Neural progenitor cell (in vitro differentiated cells): Measurements from ENCODE around the gene DLGAP5. TPM values are rescaled to one million over a fixed set of nuclear protein-coding genes. Genes with fewer than 3 reads are reported as not detected.

Experiments
- DNase-seq: peaks from one replicate; pipeline ENCODE4 v3.0.0-alpha.2; 2016; ENCODE audit warnings: low spot score
- H2AFZ ChIP-seq: fragments of 200-600 bp; sonication (generic); replicated peaks from 2 replicates; pipeline ENCODE4 v1.6.1; 2016; ENCODE audit warnings: antibody characterized with exemption
- H3F3A ChIP-seq: fragments of 200-600 bp; sonication (generic); 2 replicates; pipeline ENCODE4 v1.6.1; 2016; ENCODE audit warnings: antibody characterized with exemption, low read depth
- H3K27ac ChIP-seq: fragments of 200-600 bp; sonication (generic); 2 replicates; pipeline ENCODE4 v1.5.1; 2016; ENCODE audit warnings: mild to moderate bottlenecking
- H3K27me3 ChIP-seq: fragments of 200-600 bp; sonication (generic); 2 replicates; pipeline ENCODE4 v1.6.1; 2016; ENCODE audit warnings: mild to moderate bottlenecking, moderate library complexity
- H3K36me3 ChIP-seq: fragments of 200-600 bp; sonication (generic); 2 replicates; pipeline ENCODE4 v1.5.1; 2016
- H3K4me1 ChIP-seq: fragments of 200-600 bp; sonication (generic); 2 replicates; pipeline ENCODE4 v1.6.1; 2016; ENCODE audit warnings: mixed run types
- H3K4me2 ChIP-seq: fragments of 200-600 bp; sonication (generic); 2 replicates; pipeline ENCODE4 v1.6.1; 2016
- H3K4me3 ChIP-seq: fragments of 200-600 bp; sonication (generic); 2 replicates; pipeline ENCODE4 v1.5.1; 2016
- H3K79me2 ChIP-seq: fragments of 200-600 bp; sonication (generic); 2 replicates; pipeline ENCODE4 v1.6.1; 2016; ENCODE audit warnings: low read depth
- H3K9ac ChIP-seq: fragments of 200-600 bp; sonication (generic); 2 replicates; pipeline ENCODE4 v1.6.1; 2016
- H3K9me3 ChIP-seq: fragments of 200-600 bp; sonication (generic); 2 replicates; pipeline ENCODE4 v1.5.1; 2016; ENCODE audit warnings: low read depth
- H4K20me1 ChIP-seq: fragments of 200-600 bp; sonication (generic); 2 replicates; pipeline ENCODE4 v1.6.1; 2016; ENCODE audit warnings: low read depth
- H3K27ac Mint-ChIP-seq: 3 replicates; pipeline ENCODE4 v1.8.0; 2021; ENCODE audit warnings: mixed read lengths
- H3K27me3 Mint-ChIP-seq: 2 replicates; pipeline ENCODE4 v1.8.0; 2022; ENCODE audit warnings: low read depth, mild to moderate bottlenecking, inconsistent platforms, moderate library complexity, mixed read lengths; ENCODE audit not compliant: insufficient read depth
- H3K36me3 Mint-ChIP-seq: 3 replicates; pipeline ENCODE4 v1.8.0; 2021; ENCODE audit warnings: mixed read lengths
- H3K4me1 Mint-ChIP-seq: 3 replicates; pipeline ENCODE4 v1.8.0; 2021; ENCODE audit warnings: mixed read lengths
- H3K4me3 Mint-ChIP-seq: 3 replicates; pipeline ENCODE4 v1.8.0; 2021; ENCODE audit warnings: mild to moderate bottlenecking, moderate library complexity, mixed read lengths
- H3K9me3 Mint-ChIP-seq: 3 replicates; pipeline ENCODE4 v1.8.0; 2020; ENCODE audit warnings: mixed read lengths
- EZH2 ChIP-seq: fragments of 200-600 bp; sonication (generic); IDR thresholded peaks from 2 replicates; pipeline ENCODE4 v1.6.1; 2017; ENCODE audit warnings: antibody characterized with exemption, mild to moderate bottlenecking, moderate library complexity
- EZH2phosphoT487 ChIP-seq: fragments of 200-600 bp; sonication (generic); IDR thresholded peaks from 2 replicates; pipeline ENCODE4 v1.6.1; 2017; ENCODE audit warnings: antibody characterized with exemption
- total RNA-seq: library from RNA; depleted of rRNA; stranded (reverse); fragments of >200 nt; gene quantifications from 2 replicates; pipeline ENCODE4 v1.2.3, GENCODE V29; 2015; ENCODE audit warnings: low replicate concordance
- TF ChIP-seq, protein P1 (sequence below): fragments of 200-600 bp; sonication (generic); IDR thresholded peaks from 2 replicates; pipeline ENCODE4 v1.5.1; 2017; ENCODE audit warnings: antibody characterized with exemption, mild to moderate bottlenecking

DLGAP5 gene
- total RNA-seq, 1 donor from 2014 or later: 313 TPM

- H3K4me3 ChIP-seq: peak overlapping the region; percentile 66
- no peaks in the 10 kb centered on the region for H3K9me3 ChIP-seq
- H3K4me1 ChIP-seq: peaks cover 13% of the 10 kb centered on the region
- H3K27me3 ChIP-seq: peaks cover 59% of the 10 kb centered on the region
- TF ChIP-seq EZH2phosphoT487: no peak
- TF ChIP-seq EZH2: no peak
- TF ChIP-seq, protein P1, sequence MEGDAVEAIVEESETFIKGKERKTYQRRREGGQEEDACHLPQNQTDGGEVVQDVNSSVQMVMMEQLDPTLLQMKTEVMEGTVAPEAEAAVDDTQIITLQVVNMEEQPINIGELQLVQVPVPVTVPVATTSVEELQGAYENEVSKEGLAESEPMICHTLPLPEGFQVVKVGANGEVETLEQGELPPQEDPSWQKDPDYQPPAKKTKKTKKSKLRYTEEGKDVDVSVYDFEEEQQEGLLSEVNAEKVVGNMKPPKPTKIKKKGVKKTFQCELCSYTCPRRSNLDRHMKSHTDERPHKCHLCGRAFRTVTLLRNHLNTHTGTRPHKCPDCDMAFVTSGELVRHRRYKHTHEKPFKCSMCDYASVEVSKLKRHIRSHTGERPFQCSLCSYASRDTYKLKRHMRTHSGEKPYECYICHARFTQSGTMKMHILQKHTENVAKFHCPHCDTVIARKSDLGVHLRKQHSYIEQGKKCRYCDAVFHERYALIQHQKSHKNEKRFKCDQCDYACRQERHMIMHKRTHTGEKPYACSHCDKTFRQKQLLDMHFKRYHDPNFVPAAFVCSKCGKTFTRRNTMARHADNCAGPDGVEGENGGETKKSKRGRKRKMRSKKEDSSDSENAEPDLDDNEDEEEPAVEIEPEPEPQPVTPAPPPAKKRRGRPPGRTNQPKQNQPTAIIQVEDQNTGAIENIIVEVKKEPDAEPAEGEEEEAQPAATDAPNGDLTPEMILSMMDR: no peak
- H3K36me3 ChIP-seq: no peaks in the 10 kb centered on the region
- Mint-ChIP-seq H3K4me3 (peak overlapping the region; percentile 79), H3K36me3 (no peaks in the 10 kb centered on the region), H3K9me3 (no peaks in the 10 kb centered on the region), H3K4me1 (peaks cover 28% of the 10 kb centered on the region), H3K27ac (no peak overlapping the region), H3K27me3 (peaks cover 38% of the 10 kb centered on the region)
- no peak overlapping the region for H3K27ac ChIP-seq
- no peak overlapping the region for H2AFZ ChIP-seq
- peak overlapping the region; percentile 96 for H3K4me2 ChIP-seq
- no peaks in the 10 kb centered on the region for H3K79me2 ChIP-seq
- H3F3A ChIP-seq: peaks cover 17% of the 10 kb centered on the region
- H4K20me1 ChIP-seq: peaks cover 6% of the 10 kb centered on the region
- DNase-seq: no peak
- no peak overlapping the region for H3K9ac ChIP-seq
Observed at GRCh38 chr14:55130196-55130550, 61.2 kb downstream of the DLGAP5 start.

- peak overlapping the region; percentile 96 for H3K4me2 ChIP-seq
- TF ChIP-seq, protein P1: no peak
- peak; percentile 92 for TF ChIP-seq EZH2
- peak; percentile 74 for TF ChIP-seq EZH2phosphoT487
- H3K4me3 ChIP-seq: peak overlapping the region; percentile 66
- peaks cover 13% of the 10 kb centered on the region for H3K4me1 ChIP-seq
- Mint-ChIP-seq H3K4me3 (peak overlapping the region; percentile 79), H3K27me3 (peaks cover 38% of the 10 kb centered on the region), H3K36me3 (no peaks in the 10 kb centered on the region), H3K27ac (no peak overlapping the region), H3K9me3 (no peaks in the 10 kb centered on the region), H3K4me1 (peaks cover 31% of the 10 kb centered on the region)
- peaks cover 6% of the 10 kb centered on the region for H4K20me1 ChIP-seq
- no peaks in the 10 kb centered on the region for H3K79me2 ChIP-seq
- peak overlapping the region; percentile 86 for H2AFZ ChIP-seq
- peak; percentile 53 for DNase-seq
- H3K27ac ChIP-seq: no peak overlapping the region
- no peaks in the 10 kb centered on the region for H3K36me3 ChIP-seq
- H3F3A ChIP-seq: peaks cover 17% of the 10 kb centered on the region
- no peak overlapping the region for H3K9ac ChIP-seq
- peaks cover 59% of the 10 kb centered on the region for H3K27me3 ChIP-seq
- no peaks in the 10 kb centered on the region for H3K9me3 ChIP-seq
Observed at GRCh38 chr14:55129428-55130195, 61.8 kb downstream of the DLGAP5 start.

DNA sequence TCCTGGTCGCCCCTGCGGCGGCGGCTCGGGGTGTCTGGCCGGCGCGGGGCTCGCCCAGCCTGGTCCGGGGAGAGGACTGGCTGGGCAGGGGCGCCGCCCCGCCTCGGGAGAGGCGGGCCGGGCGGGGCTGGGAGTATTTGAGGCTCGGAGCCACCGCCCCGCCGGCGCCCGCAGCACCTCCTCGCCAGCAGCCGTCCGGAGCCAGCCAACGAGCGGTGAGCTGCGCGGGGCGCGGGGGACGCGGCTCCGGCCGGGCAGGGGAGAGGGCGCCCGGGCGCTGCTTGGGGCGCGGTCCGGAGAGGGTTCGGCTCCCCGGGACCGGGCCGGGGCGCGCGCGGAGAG lies 62.3 kb downstream of the DLGAP5 start, which contains the start of gene LGALS3:
Gene LGALS3 (plus strand): TSS at position 167 of the 342 bp plus-strand sequence. CDS start 8,122 bp downstream, outside the sequence.
- Histone ChIP-seq H3K79me2 (no peaks in the 10 kb centered on the region), H3K4me1 (peaks cover 13% of the 10 kb centered on the region), H2AFZ (peak within 1 kb of the TSS; percentile 86), H3K4me3 (peak within 1 kb of the TSS; percentile 66), H3K4me2 (peak within 1 kb of the TSS; percentile 96), H3K27ac (no peak within 1 kb of the TSS), H3K9me3 (no peaks in the 10 kb centered on the region), H3K36me3 (no peaks in the 10 kb centered on the region), H4K20me1 (peaks cover 6% of the 10 kb centered on the region), H3F3A (peaks cover 17% of the 10 kb centered on the region), H3K9ac (no peak within 1 kb of the TSS), H3K27me3 (peaks cover 59% of the 10 kb centered on the region)
- DNase-seq: peak; percentile 83
- peak within 1 kb of the TSS; percentile 82 for H3K4me3 Mint-ChIP-seq
- H3K9me3 Mint-ChIP-seq: no peaks in the 10 kb centered on the region
- no peak within 1 kb of the TSS for H3K27ac Mint-ChIP-seq
- TF ChIP-seq EZH2phosphoT487 (no peak), EZH2 (no peak)
- TF ChIP-seq, protein P1: no peak
- H3K36me3 Mint-ChIP-seq: peaks cover 2% of the 10 kb centered on the region
- H3K4me1 Mint-ChIP-seq: peaks cover 33% of the 10 kb centered on the region
- H3K27me3 Mint-ChIP-seq: peaks cover 36% of the 10 kb centered on the region
